HFF-Myc (cell line): Measurements from ENCODE around the gene PPP1R1B.
A peak's percentile ranks its signal among the peaks of the same experiment; 100 is the strongest.

Experiments used
- DNase-seq: peaks from one replicate; pipeline ENCODE4 v3.0.0-alpha.2; 2011; ENCODE audit warnings: low read depth; ENCODE audit errors: extremely low read depth
- H3K4me3 ChIP-seq: replicated peaks from 2 replicates; pipeline ENCODE4 v1.5.1; 2011; ENCODE audit warnings: low read depth, mild to moderate bottlenecking, control low read depth, low read length
- TF ChIP-seq, protein P1 (sequence below): IDR thresholded peaks from 2 replicates; pipeline ENCODE4 v1.5.1; 2012; ENCODE audit warnings: mild to moderate bottlenecking, low read depth, low read length, control low read depth; ENCODE audit errors: missing control alignments

Gene PPP1R1B

GRCh38 chr17:39622380-39623006 lies 4.3 kb upstream of the PPP1R1B start:
- H3K4me3 ChIP-seq = no peak overlapping the region
- no peak for DNase-seq
- TF ChIP-seq, protein P1, sequence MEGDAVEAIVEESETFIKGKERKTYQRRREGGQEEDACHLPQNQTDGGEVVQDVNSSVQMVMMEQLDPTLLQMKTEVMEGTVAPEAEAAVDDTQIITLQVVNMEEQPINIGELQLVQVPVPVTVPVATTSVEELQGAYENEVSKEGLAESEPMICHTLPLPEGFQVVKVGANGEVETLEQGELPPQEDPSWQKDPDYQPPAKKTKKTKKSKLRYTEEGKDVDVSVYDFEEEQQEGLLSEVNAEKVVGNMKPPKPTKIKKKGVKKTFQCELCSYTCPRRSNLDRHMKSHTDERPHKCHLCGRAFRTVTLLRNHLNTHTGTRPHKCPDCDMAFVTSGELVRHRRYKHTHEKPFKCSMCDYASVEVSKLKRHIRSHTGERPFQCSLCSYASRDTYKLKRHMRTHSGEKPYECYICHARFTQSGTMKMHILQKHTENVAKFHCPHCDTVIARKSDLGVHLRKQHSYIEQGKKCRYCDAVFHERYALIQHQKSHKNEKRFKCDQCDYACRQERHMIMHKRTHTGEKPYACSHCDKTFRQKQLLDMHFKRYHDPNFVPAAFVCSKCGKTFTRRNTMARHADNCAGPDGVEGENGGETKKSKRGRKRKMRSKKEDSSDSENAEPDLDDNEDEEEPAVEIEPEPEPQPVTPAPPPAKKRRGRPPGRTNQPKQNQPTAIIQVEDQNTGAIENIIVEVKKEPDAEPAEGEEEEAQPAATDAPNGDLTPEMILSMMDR = no peak

GRCh38 chr17:39623356-39623950 lies 3.3 kb upstream of the PPP1R1B start:
- TF ChIP-seq, protein P1 = peak; percentile 95
- no peak overlapping the region for H3K4me3 ChIP-seq
- no peak for DNase-seq

GRCh38 chr17:39624313-39624712 lies 2.4 kb upstream of the PPP1R1B start:
- TF ChIP-seq, protein P1 = no peak
- DNase-seq = no peak
- H3K4me3 ChIP-seq = no peak overlapping the region

GRCh38 chr17:39625198-39625785 lies 1.5 kb upstream of the PPP1R1B start:
- TF ChIP-seq, protein P1 = no peak
- H3K4me3 ChIP-seq = no peak overlapping the region
- no peak for DNase-seq

DNA sequence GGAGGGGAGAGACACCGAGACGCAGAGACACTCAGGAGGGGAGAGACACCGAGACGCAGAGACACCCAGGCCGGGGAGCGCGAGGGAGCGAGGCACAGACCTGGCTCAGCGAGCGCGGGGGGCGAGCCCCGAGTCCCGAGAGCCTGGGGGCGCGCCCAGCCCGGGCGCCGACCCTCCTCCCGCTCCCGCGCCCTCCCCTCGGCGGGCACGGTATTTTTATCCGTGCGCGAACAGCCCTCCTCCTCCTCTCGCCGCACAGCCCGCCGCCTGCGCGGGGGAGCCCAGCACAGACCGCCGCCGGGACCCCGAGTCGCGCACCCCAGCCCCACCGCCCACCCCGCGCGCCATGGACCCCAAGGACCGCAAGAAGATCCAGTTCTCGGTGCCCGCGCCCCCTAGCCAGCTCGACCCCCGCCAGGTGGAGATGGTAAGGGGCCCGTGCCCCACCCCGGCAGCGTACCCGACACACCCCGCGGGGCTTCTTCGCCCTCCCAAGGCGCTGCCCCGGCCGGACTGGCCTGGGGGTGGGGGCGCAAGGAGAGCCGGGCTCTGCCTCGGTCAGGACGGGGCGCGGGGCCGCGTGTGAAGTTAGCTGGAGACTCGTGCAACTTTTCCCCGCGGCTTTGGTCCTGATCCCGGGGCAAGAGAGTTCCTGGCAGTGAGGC lies 427 bp downstream of the PPP1R1B start:
- no peak for DNase-seq
- H3K4me3 ChIP-seq = no peak overlapping the region
- TF ChIP-seq, protein P1 = no peak

GRCh38 chr17:39627712-39628516 lies 1.2 kb downstream of the PPP1R1B start:
- TF ChIP-seq, protein P1 = no peak

More at GRCh38 chr17:39627712-39628516, 1.2 kb downstream of the PPP1R1B start:
- H3K4me3 ChIP-seq = no peak overlapping the region
- DNase-seq = no peak
